ENCODE measurements around the gene G6PC3.

Gene G6PC3

GRCh38 chr17:44086364-44087311 is 16.1 kb downstream of the G6PC3 start:
- no peaks in the 10 kb centered on the region for H3K9me3 ChIP-seq (replicated peaks; ENCODE audit: insufficient read depth, low read length)
- H2AFZ ChIP-seq (ENCODE audit: low read length): no peak overlapping the region
- no peaks in the 10 kb centered on the region for H3K36me3 ChIP-seq (replicated peaks; ENCODE audit: insufficient read depth, low read length)
- no peak overlapping the region for H3K4me3 ChIP-seq (ENCODE audit: low read length)
- H3K79me2 ChIP-seq (ENCODE audit: low read length): no peaks in the 10 kb centered on the region
- H3K9me2 ChIP-seq (replicated peaks; ENCODE audit: insufficient read depth, low read length): no peaks in the 10 kb centered on the region
- no peak for DNase-seq
- no peak overlapping the region for H3K4me2 ChIP-seq (ENCODE audit: low read depth, low read length)
- H3K4me1 ChIP-seq (ENCODE audit: low read length): no peaks in the 10 kb centered on the region
- TF ChIP-seq EZH2 (optimal IDR thresholded peaks at IDR 0.05; ENCODE audit: low read depth, low read length) (no peak), EZH2phosphoT487 (IDR thresholded peaks at IDR 0.05; ENCODE audit: low read length) (no peak)
- no peaks in the 10 kb centered on the region for H3F3A ChIP-seq (ENCODE audit: insufficient read depth, low read length)
- no peak overlapping the region for H3K9ac ChIP-seq (ENCODE audit: low read length)
- no peaks in the 10 kb centered on the region for H3K27me3 ChIP-seq (replicated peaks; ENCODE audit: insufficient read depth, low read length)
- no peaks in the 10 kb centered on the region for H4K20me1 ChIP-seq (ENCODE audit: insufficient read depth, low read length)
- H3K27ac ChIP-seq (ENCODE audit: low read length): no peak overlapping the region

- TF ChIP-seq CTCF (IDR thresholded peaks at IDR 0.05; ENCODE audit: low read length) (no peak), EZH2 (optimal IDR thresholded peaks at IDR 0.05; ENCODE audit: low read depth, low read length) (no peak), EZH2phosphoT487 (IDR thresholded peaks at IDR 0.05; ENCODE audit: low read length) (no peak)
- H3K36me3 ChIP-seq (replicated peaks; ENCODE audit: insufficient read depth, low read length): no peaks in the 10 kb centered on the region; the same call in 1 of the 2 replicates
- no peak overlapping the region for H3K27ac ChIP-seq (ENCODE audit: low read length)
- H3K9me2 ChIP-seq (replicated peaks; ENCODE audit: insufficient read depth, low read length): no peaks in the 10 kb centered on the region
- no peak for DNase-seq
- no peaks in the 10 kb centered on the region for H3F3A ChIP-seq (ENCODE audit: insufficient read depth, low read length)
- H3K9me3 ChIP-seq (replicated peaks; ENCODE audit: insufficient read depth, low read length): no peaks in the 10 kb centered on the region
- H3K9ac ChIP-seq (ENCODE audit: low read length): no peak overlapping the region
- H3K4me1 ChIP-seq (ENCODE audit: low read length): no peaks in the 10 kb centered on the region
- H2AFZ ChIP-seq (ENCODE audit: low read length): no peak overlapping the region
- H3K4me2 ChIP-seq (ENCODE audit: low read depth, low read length): no peak overlapping the region
- no peaks in the 10 kb centered on the region for H4K20me1 ChIP-seq (ENCODE audit: insufficient read depth, low read length)
- H3K27me3 ChIP-seq (replicated peaks; ENCODE audit: insufficient read depth, low read length): no peaks in the 10 kb centered on the region
- H3K79me2 ChIP-seq (ENCODE audit: low read length): no peaks in the 10 kb centered on the region
- H3K4me3 ChIP-seq (ENCODE audit: low read length): no peak overlapping the region
These were observed 16.8 kb downstream of the G6PC3 start for GRCh38 chr17:44087319-44087718.

GRCh38 chr17:44088254-44088653 is 17.7 kb downstream of the G6PC3 start:
- no peak overlapping the region for H3K9ac ChIP-seq (ENCODE audit: low read length)
- no peaks in the 10 kb centered on the region for H3K27me3 ChIP-seq (replicated peaks; ENCODE audit: insufficient read depth, low read length)
- H3K9me2 ChIP-seq (replicated peaks; ENCODE audit: insufficient read depth, low read length): no peaks in the 10 kb centered on the region
- H3K27ac ChIP-seq (ENCODE audit: low read length): no peak overlapping the region
- no peaks in the 10 kb centered on the region for H3K79me2 ChIP-seq (ENCODE audit: low read length)
- H3F3A ChIP-seq (ENCODE audit: insufficient read depth, low read length): no peaks in the 10 kb centered on the region
- H2AFZ ChIP-seq (ENCODE audit: low read length): no peak overlapping the region
- H4K20me1 ChIP-seq (ENCODE audit: insufficient read depth, low read length): no peaks in the 10 kb centered on the region
- no peak for DNase-seq
- no peaks in the 10 kb centered on the region; the same call in 1 of the 2 replicates for H3K36me3 ChIP-seq (replicated peaks; ENCODE audit: insufficient read depth, low read length)
- no peak overlapping the region for H3K4me2 ChIP-seq (ENCODE audit: low read depth, low read length)
- no peak overlapping the region for H3K4me3 ChIP-seq (ENCODE audit: low read length)
- TF ChIP-seq EZH2 (optimal IDR thresholded peaks at IDR 0.05; ENCODE audit: low read depth, low read length) (no peak), EZH2phosphoT487 (IDR thresholded peaks at IDR 0.05; ENCODE audit: low read length) (no peak), CTCF (IDR thresholded peaks at IDR 0.05; ENCODE audit: low read length) (no peak)
- no peaks in the 10 kb centered on the region for H3K4me1 ChIP-seq (ENCODE audit: low read length)
- no peaks in the 10 kb centered on the region for H3K9me3 ChIP-seq (replicated peaks; ENCODE audit: insufficient read depth, low read length)

All from MM.1S (cell line).